Anterior cingulate cortex (tissue), 58 donors: ENCODE results near the gene CSTPP1.
"Not testable (repeated sequence)": the region's sequence is repeated elsewhere in the genome, so short reads cannot be mapped to it uniquely, and the experiment has no call there.

ENCODE experiments used
- DNase-seq, 58 donors: peaks; one replicate each; lab custom pipeline; 2025; lab: John Stamatoyannopoulos, UW

Gene CSTPP1

DNA sequence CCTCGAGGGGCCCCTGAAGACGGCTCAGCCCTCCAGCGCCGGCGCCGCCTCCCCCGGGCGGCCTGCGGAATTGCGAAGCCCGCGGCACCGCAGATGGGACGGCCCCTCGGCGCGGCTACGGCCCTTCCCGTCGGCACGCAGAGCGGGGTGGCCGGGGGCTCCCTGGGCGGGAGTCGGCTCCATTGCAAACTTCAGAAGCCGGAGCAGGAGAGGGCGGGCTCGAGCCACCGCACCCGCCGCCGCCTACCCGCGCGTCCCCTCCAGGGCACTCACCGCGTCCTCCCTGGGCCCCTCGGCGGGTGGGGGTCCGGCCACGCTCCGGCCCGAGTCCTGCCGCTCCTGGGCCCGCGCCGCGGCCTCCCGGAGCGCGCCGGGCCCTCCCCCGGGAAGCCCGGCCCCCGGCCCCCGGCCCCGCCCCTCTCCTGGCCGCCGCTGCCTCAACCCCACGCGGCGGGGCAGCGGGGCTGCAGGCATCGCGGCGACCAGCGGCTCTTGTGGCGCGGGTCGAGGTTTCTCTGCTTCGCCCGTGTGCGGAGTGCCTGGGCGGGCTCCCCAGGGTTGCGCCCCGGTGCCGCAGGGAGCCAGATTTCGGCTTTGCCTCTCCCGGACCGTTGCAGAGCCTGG, 249.6 kb downstream of the CSTPP1 start, which contains the start of gene PACSIN3:
Gene PACSIN3, minus strand, starts transcription at position 359 of the 624 bp plus-strand sequence. CDS start 3,707 bp downstream, outside the sequence.
- peak in 13 of 58 donors; percentile 13 to 58 (median 40) for DNase-seq

GRCh38 chr11:47186700-47187695, 250.4 kb downstream of the CSTPP1 start:
- peak in 24 of 58 donors; percentile 15 to 56 (median 38) for DNase-seq

DNA sequence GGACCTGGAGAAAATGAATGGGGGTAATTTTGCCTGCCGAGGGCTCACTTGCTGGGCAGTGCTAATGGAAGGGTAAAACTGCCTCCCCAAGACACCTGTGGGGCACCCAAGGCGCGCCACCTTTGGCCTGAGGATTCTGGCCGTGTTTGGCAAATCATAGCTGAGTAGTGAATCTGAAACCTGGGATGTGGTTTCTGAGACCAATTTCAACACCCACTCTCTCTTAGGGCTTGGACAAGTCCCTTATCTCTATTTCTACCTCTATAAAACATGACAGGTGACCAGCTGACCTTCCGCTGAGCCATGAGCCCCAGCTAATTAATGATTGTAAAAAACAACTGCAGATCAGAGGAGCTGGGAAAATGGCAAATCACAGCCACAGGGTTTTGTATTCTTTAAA, 251.2 kb downstream of the CSTPP1 start:
- DNase-seq: no peak

DNA sequence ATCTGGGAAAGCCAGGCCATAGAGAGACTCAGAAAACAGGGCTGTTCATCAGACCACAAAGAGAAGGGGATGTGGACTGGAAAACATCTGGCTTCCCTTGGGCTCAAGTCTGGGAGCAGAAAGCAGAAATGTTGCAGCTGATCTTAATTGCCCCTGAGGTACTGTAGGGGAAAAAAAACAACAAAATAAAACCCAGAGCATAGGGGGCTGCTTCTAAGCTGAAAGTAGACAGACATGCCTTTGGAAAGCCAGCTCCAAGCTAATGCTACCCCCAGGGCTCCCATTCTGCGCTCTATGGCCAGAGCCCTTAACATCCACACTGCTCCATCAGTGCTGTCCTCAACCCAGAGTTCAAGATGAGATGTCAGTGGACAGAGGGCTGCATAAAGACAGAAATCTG, 251.7 kb downstream of the CSTPP1 start:
- DNase-seq: no peak

DNA sequence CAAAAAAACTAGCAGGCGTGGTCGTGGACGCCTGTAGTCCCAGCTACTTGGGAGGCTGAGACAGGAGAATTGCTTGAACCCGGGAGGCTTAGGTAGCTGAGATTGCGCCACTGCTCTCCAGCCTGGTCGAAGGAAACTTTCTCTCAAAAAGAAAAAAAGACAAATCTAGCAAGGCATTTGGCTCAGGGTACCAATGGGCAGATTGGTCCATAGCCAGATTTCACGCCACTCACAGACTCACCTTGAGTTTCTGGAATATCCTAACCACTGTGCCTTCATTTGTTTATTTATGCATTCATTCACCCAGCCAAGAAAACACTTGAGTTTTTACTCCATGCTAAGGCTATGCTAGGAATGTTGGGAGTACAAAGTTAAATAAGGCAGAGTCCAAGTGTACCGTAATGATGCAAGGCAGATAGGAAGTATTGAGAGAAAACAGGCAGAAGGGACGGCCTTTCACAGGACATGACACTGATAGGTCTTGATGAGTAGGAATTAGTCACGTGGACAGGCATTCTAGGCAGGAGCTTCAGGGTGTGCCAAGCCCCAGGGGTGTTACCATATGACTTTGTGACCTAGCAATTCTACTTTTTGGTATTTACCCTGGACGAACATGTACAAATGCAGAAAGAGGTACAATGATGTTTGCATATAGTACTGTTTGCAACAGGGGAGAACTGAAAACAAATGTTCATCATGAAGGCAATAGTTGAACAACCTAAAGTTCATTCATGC, 252.7 kb downstream of the CSTPP1 start:
- DNase-seq: no peak

GRCh38 chr11:47191137-47191536, 254.6 kb downstream of the CSTPP1 start:
- not testable (repeated sequence) for DNase-seq

DNA sequence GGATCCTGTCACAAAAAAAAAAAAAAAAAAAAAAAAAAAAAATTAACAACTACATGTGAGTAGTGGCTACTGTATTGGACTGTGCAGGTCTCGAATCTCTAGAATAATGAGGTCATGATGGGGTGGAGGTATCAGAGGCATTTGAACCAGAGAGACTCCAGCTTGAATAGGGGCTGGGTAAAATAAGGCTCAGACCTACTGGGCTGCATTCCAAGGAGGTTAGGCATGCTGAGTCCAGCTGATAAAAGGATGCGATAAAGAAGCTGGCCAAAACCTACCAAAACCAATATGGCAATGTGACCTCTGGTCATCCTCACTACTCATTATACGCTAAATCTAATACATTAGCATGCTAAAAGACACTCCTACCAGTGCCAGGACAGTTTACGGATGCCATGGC, 255.6 kb downstream of the CSTPP1 start:
- no peak for DNase-seq

GRCh38 chr11:47198161-47198560, 261.6 kb downstream of the CSTPP1 start:
- not testable (repeated sequence) for DNase-seq

GRCh38 chr11:47201015-47201414, 264.5 kb downstream of the CSTPP1 start:
- no peak for DNase-seq

DNA sequence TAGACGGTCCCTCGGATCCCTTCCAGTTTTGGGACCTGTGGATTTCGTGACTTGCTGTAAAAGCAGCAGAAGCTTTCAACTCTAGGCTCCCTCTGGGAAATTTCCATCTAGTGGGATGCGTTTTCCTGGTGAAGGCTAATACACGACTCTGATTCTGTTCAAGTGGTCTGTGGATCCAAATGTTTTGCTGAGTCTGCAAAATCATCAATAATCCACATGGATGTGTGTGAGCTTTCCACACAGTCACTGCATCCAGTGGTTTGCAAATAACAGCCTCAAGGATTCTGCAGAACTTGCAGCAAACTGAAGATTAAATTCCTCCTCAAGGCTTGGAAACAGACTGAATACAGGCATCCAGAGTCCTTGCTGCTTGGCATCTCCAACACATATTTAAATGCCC, 266.0 kb downstream of the CSTPP1 start:
- no peak for DNase-seq

DNA sequence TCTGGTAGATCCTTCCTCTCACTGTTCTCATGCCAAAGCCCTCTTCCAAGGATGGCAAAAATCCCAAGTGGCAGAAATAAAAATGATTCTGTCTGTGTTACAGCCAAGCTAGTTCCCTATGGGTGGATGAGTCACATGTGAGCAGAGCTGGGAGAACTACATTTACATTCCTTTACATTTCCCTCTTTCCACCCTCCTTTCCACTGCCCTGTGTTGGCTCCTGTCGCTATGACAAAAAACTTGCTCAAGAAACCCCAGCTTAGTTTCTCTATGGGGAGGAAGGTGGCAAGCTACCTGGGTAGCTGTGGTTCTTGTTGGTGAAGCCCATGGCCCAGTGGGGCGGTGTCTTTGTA, 268.1 kb downstream of the CSTPP1 start:
- DNase-seq: peak in 13 of 58 donors; percentile 6 to 68 (median 18)

- DNase-seq: not testable (repeated sequence)
Measured at GRCh38 chr11:47206577-47206976, 270.0 kb downstream of the CSTPP1 start.

DNA sequence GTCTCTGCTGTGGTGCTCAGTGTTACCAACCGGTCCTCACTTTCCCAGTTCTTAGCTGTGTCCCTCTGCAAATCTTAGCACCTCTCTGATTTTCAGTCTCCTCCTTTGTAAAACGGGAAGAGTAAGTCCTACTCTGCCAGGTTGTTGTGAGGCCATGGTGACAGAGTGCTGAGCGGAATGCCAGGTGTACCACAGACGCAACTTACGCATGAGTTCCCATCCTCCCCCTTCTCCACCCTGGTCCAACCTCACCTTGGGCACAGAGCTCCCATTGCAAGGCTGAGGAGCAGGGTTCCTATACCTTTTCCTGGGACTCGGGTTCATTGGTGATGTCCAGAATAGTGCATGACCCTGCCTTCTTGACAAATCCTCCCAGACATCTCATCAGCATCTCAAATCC, 270.9 kb downstream of the CSTPP1 start:
- no peak for DNase-seq

GRCh38 chr11:47208008-47208552, 271.5 kb downstream of the CSTPP1 start:
- not testable (repeated sequence) for DNase-seq

DNA sequence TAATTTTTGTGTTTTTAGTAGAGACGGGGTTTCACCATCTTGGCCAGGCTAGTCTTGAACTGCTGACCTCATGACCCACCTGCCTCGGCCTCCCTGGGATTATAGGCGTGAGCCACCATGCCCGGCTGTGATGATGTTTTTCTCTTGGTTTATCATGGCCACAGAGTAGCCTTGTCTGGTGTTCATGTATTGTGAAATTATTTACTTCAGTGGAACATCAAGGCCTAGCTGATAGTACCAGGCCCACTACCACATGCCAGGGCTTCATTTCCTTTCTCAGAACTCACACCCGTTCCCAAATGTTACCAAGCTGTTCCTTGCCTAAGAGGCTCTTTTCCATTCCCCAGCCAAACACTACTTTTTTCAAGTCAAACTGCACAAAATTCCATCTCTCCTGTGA, 272.1 kb downstream of the CSTPP1 start:
- DNase-seq: no peak
